HepG2 (cell line): ENCODE data around the gene LRIF1. TPM values are rescaled to one million over a fixed set of nuclear protein-coding genes. Genes with fewer than 3 reads are reported as not detected.

Experiments
- ATAC-seq: fragments of 200-7000 bp; cut with Tn5 transposase; 3 replicates; pipeline ENCODE4 v1.9.1; 2020; ENCODE audit warnings: mild to moderate bottlenecking, moderate library complexity
- BruUV-seq: library from RNA; stranded (reverse); fragments of 400-500 nt; replicated peaks from 2 replicates; lab custom pipeline; 2021; lab: Mats Ljungman, UMichigan
- CTCF ChIA-PET: fragments of 300-600 bp; formaldehyde crosslinking; extraction: SDS; loops from one replicate; lab custom pipeline; 2021; ENCODE audit warnings: low total read pairs, inconsistent platforms, low intra/inter-chr PET ratio; lab: Yijun Ruan, JAX
- POLR2A ChIA-PET: fragments of 350-600 bp; sonication (Branson Sonifier 250); formaldehyde crosslinking; loops from one replicate; lab custom pipeline; 2020; ENCODE audit warnings: antibody characterized with exemption, inconsistent platforms; lab: Yijun Ruan, JAX
- DNase-seq: peaks from one replicate; pipeline ENCODE4 v3.0.0-alpha.2; 2015; ENCODE audit warnings: low spot score
- FAIRE-seq: peaks from 3 replicates; lab custom pipeline; 2011; peaks lifted over from hg19 to GRCh38; lab: Jason Lieb, UNC
- H2AFZ ChIP-seq: one replicate; pipeline ENCODE4 v1.6.1; 2011; ENCODE audit warnings: low read length, inconsistent platforms
- H3K27ac ChIP-seq: fragments of 300-600 bp; 3 replicates; pipeline ENCODE4 v1.8.0; 2011; ENCODE audit warnings: mixed run types, mild to moderate bottlenecking, mixed read lengths, low read length, inconsistent platforms; ENCODE audit not compliant: insufficient read depth; ENCODE audit errors: extremely low read length
- H3K27me3 ChIP-seq, 2 experiments: fragments of 200-600 bp in 1 of 2; 2 replicates in 1 of 2; 3 replicates in 1 of 2; pipeline versions ENCODE4 v1.6.0 to v1.8.0; 2011; ENCODE audit warnings: low read length in 2 of 2, mild to moderate bottlenecking in 2 of 2, moderate library complexity in 2 of 2, inconsistent platforms in 1 of 2; ENCODE audit not compliant: insufficient read depth in 2 of 2, control insufficient read depth in 1 of 2
- H3K36me3 ChIP-seq, 2 experiments: fragments of 200-600 bp in 1 of 2; replicated peaks in 1 of 2; 2 replicates in 1 of 2; 3 replicates in 1 of 2; pipeline versions ENCODE4 v1.5.1 to v1.8.0; 2011; ENCODE audit warnings: low read length in 2 of 2, inconsistent platforms in 1 of 2; ENCODE audit not compliant: insufficient read depth in 2 of 2, control insufficient read depth in 1 of 2
- H3K4me1 ChIP-seq: 2 replicates; pipeline ENCODE4 v1.5.1; 2012; ENCODE audit warnings: low read length, inconsistent platforms; ENCODE audit not compliant: insufficient read depth
- H3K4me2 ChIP-seq: 2 replicates; pipeline ENCODE4 v1.6.0; 2011; ENCODE audit warnings: low read depth, low read length, inconsistent platforms
- H3K4me3 ChIP-seq, 3 experiments: fragments of 200-600 bp in 1 of 3; sonication (generic), shearing (Covaris generic) in 1 of 3; replicated peaks in 1 of 3; 2 replicates each; pipeline ENCODE4 v1.5.1; 2011 to 2016; ENCODE audit warnings: low read length in 3 of 3, inconsistent platforms in 2 of 3, low read depth in 2 of 3, mild to moderate bottlenecking in 2 of 3, control low read depth in 1 of 3, mixed read lengths in 1 of 3; ENCODE audit not compliant: insufficient read depth in 1 of 3
- H3K79me2 ChIP-seq: one replicate; pipeline ENCODE4 v1.6.1; 2011; ENCODE audit warnings: low read length, inconsistent platforms; ENCODE audit not compliant: insufficient read depth
- H3K9ac ChIP-seq: 2 replicates; pipeline ENCODE4 v1.6.0; 2011; ENCODE audit warnings: mild to moderate bottlenecking, low read depth, low read length, inconsistent platforms; ENCODE audit not compliant: insufficient read depth
- H3K9me3 ChIP-seq: 2 replicates; pipeline ENCODE4 v1.5.1; 2012; ENCODE audit warnings: mild to moderate bottlenecking, low read length
- H4K20me1 ChIP-seq: 2 replicates; pipeline ENCODE4 v1.6.0; 2011; ENCODE audit warnings: inconsistent platforms, mild to moderate bottlenecking, low read length, moderate library complexity; ENCODE audit not compliant: insufficient read depth
- ASH2L ChIP-seq: fragments of 300-600, 200-600 bp; sonication (generic); IDR thresholded peaks from 2 replicates; pipeline ENCODE4 v1.7.0; 2017; ENCODE audit warnings: low read depth, mild to moderate bottlenecking, moderate library complexity, mixed read lengths, low read length; ENCODE audit not compliant: insufficient read length
- GABPB1 ChIP-seq: IDR thresholded peaks from 2 replicates; pipeline ENCODE4 v1.6.1; 2016; ENCODE audit warnings: mild to moderate bottlenecking, missing genetic modification reagents, moderate library complexity, missing compliant biosample characterization
- JUND ChIP-seq: sonication (generic); formaldehyde crosslinking; IDR thresholded peaks from 2 replicates; pipeline ENCODE4 v1.8.0; 2022; ENCODE audit warnings: mild to moderate bottlenecking, missing genetic modification reagents
- KAT8 ChIP-seq: IDR thresholded peaks from 2 replicates; pipeline ENCODE4 v1.6.1; 2016; ENCODE audit warnings: missing genetic modification reagents, missing compliant biosample characterization
- MAZ ChIP-seq, 2 experiments: sonication (generic) in 1 of 2; formaldehyde crosslinking in 1 of 2; IDR thresholded peaks; 2 replicates each; pipeline versions ENCODE4 v1.5.0 to v1.6.1; 2012 to 2020; ENCODE audit warnings: low read depth in 2 of 2, mild to moderate bottlenecking in 2 of 2, borderline replicate concordance in 1 of 2, improper control_type of control experiment in 1 of 2, low read length in 1 of 2, missing genetic modification reagents in 1 of 2, moderate library complexity in 1 of 2
- MTF1 ChIP-seq: sonication (generic); formaldehyde crosslinking; IDR thresholded peaks from 2 replicates; pipeline ENCODE4 v1.5.0; 2020; ENCODE audit warnings: missing genetic modification reagents
- NFYB ChIP-seq: sonication (generic); formaldehyde crosslinking; IDR thresholded peaks from 2 replicates; pipeline ENCODE4 v1.4.0; 2020; ENCODE audit warnings: missing genetic modification reagents
- REL ChIP-seq: sonication (generic); formaldehyde crosslinking; conservative IDR thresholded peaks from 2 replicates; pipeline ENCODE4 v1.8.0; 2022; ENCODE audit warnings: mild to moderate bottlenecking, missing genetic modification reagents, moderate library complexity
- SYNCRIP ChIP-seq: fragments of 200-400 bp; formaldehyde crosslinking; IDR thresholded peaks from 2 replicates; pipeline ENCODE4 v1.6.1; 2018; ENCODE audit warnings: mild to moderate bottlenecking, low read depth, low read length; ENCODE audit not compliant: insufficient read depth
- TCF7L2 ChIP-seq: IDR thresholded peaks from 2 replicates; pipeline ENCODE4 v1.6.1; 2011; ENCODE audit warnings: mild to moderate bottlenecking, low read depth, low read length, moderate library complexity
- ZMYM2 ChIP-seq: sonication (generic); formaldehyde crosslinking; IDR thresholded peaks from 2 replicates; pipeline ENCODE4 v1.8.0; 2022; ENCODE audit warnings: mild to moderate bottlenecking, missing genetic modification reagents
- ZNF205 ChIP-seq: IDR thresholded peaks from 2 replicates; pipeline ENCODE4 v1.6.1; 2018; ENCODE audit warnings: missing biosample characterization, missing genetic modification reagents
- ZNF333 ChIP-seq: sonication (generic); formaldehyde crosslinking; IDR thresholded peaks from 2 replicates; pipeline ENCODE4 v1.4.0; 2020; ENCODE audit warnings: mild to moderate bottlenecking, missing genetic modification reagents, borderline replicate concordance
- ZNF460 ChIP-seq: sonication (generic); formaldehyde crosslinking; IDR thresholded peaks from 2 replicates; pipeline ENCODE4 v1.5.1; 2020; ENCODE audit warnings: missing genetic modification reagents, mild to moderate bottlenecking, borderline replicate concordance
- ZNF570 ChIP-seq: sonication (generic); formaldehyde crosslinking; IDR thresholded peaks from 2 replicates; pipeline ENCODE4 v1.4.0; 2020; ENCODE audit warnings: mild to moderate bottlenecking, missing genetic modification reagents, borderline replicate concordance
- ZNF629 ChIP-seq: sonication (generic); formaldehyde crosslinking; conservative IDR thresholded peaks from 2 replicates; pipeline ENCODE4 v1.5.0; 2020; ENCODE audit warnings: missing genetic modification reagents
- ZNF713 ChIP-seq: sonication (generic); formaldehyde crosslinking; IDR thresholded peaks from 2 replicates; pipeline ENCODE4 v1.4.0; 2020; ENCODE audit warnings: mild to moderate bottlenecking, missing genetic modification reagents
- ZNF749 ChIP-seq: sonication (generic); formaldehyde crosslinking; IDR thresholded peaks from 2 replicates; pipeline ENCODE4 v1.8.0; 2022; ENCODE audit warnings: mild to moderate bottlenecking, missing genetic modification reagents, moderate library complexity, borderline replicate concordance
- in situ Hi-C: cut with HindIII; loops from 2 replicates; pipeline ENCODE4 v1.10.0; 2017; ENCODE audit warnings: low pct_unique_long_range_greater_than_20kb; ENCODE audit not compliant: extremely low pct_ligation_motif_present
- intact Hi-C: fragments of 100-400 bp; cut with micrococcal nuclease; formaldehyde crosslinking; loops from one replicate; pipeline ENCODE4 v1.10.0; 2022; ENCODE audit not compliant: unreplicated experiment
- polyA plus RNA-seq, 8 experiments: library from polyadenylated mRNA; depleted of rRNA in 3 of 8; stranded (reverse) in 7 of 8; unstranded in 1 of 8; fragments of >200 nt; fragmentation: Illumina TruSeq in 4 of 8; extraction: Trizol in 4 of 8; gene quantifications; 2 replicates each; pipeline versions ENCODE4 v1.2.1 to v1.2.3, GENCODE V29; 2011 to 2016; ENCODE audit warnings: low read depth in 4 of 8, missing spikeins in 1 of 8, mixed read lengths in 1 of 8; ENCODE audit not compliant: insufficient read depth in 1 of 8
- total RNA-seq, 5 experiments: library from RNA; depleted of rRNA; stranded (reverse); fragments of >200 nt; fragmentation: Illumina TruSeq; extraction: Trizol; gene quantifications; 2 replicates each; pipeline ENCODE4 v1.2.3, GENCODE V29; 2016; ENCODE audit warnings: low read depth in 1 of 5
- TF ChIP-seq, protein P1 (sequence below): sonication (generic); formaldehyde crosslinking; IDR thresholded peaks from 2 replicates; pipeline ENCODE4 v1.4.0; 2020; ENCODE audit warnings: missing genetic modification reagents, low read depth, mild to moderate bottlenecking, borderline replicate concordance
- TF ChIP-seq, protein P2 (sequence below): sonication (generic); formaldehyde crosslinking; IDR thresholded peaks from 2 replicates; pipeline ENCODE4 v1.9.0; 2022; ENCODE audit warnings: low read depth, missing genetic modification reagents

The LRIF1 gene
- total and polyA plus RNA-seq, 2 of the 13 experiments (the other 11 are each of a cell fraction or from before 2014, with no cell fraction given), result 18.4 to 42.4 TPM

- in situ Hi-C loops, result no loop called here
- no peaks in the 10 kb centered on the region for H3K79me2 ChIP-seq
- no peaks in the 10 kb centered on the region for H3K36me3 ChIP-seq
- no peak for FAIRE-seq
- peaks cover 0 to 9% of the 10 kb centered on the region in 2 experiments; a peak in 1 of 5 replicates for H3K27me3 ChIP-seq
- no peak for DNase-seq
- no peaks in the 10 kb centered on the region for H3K9me3 ChIP-seq
- no peak for ATAC-seq
- no peak for TF ChIP-seq ZNF333
- no peak for TF ChIP-seq KAT8
- TF ChIP-seq SYNCRIP, result no peak
- TF ChIP-seq ZNF570 (CRISPR knock-in tag), result no peak
- no peak for TF ChIP-seq NFYB (CRISPR knock-in tag)
- TF ChIP-seq MAZ (IDR thresholded peaks at IDR 0.05; ENCODE audit: borderline replicate concordance, low read depth, low read length), result no peak
- no peak for TF ChIP-seq MAZ (CRISPR knock-in tag; IDR thresholded peaks at IDR 0.05; ENCODE audit: low read depth)
- TF ChIP-seq ASH2L, result no peak
- no peak for TF ChIP-seq GABPB1 (CRISPR knock-in tag)
- no peak for TF ChIP-seq REL (CRISPR knock-in tag)
- TF ChIP-seq, protein P1, sequence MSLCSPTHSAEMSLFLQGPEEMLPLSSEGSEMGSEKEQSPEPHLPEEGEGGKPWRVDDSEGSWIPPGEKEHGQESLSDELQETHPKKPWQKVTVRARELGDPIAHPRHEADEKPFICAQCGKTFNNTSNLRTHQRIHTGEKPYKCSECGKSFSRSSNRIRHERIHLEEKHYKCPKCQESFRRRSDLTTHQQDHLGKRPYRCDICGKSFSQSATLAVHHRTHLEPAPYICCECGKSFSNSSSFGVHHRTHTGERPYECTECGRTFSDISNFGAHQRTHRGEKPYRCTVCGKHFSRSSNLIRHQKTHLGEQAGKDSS (CRISPR knock-in tag), result no peak
- no peak for TF ChIP-seq JUND
- TF ChIP-seq ZNF629, result no peak
- no peak for TF ChIP-seq TCF7L2
- TF ChIP-seq ZNF205 (CRISPR knock-in tag), result no peak
- TF ChIP-seq ZNF749 (CRISPR knock-in tag), result no peak
- no peak for TF ChIP-seq ZNF460 (CRISPR knock-in tag)
- TF ChIP-seq ZNF713 (CRISPR knock-in tag), result no peak
- TF ChIP-seq, protein P2, sequence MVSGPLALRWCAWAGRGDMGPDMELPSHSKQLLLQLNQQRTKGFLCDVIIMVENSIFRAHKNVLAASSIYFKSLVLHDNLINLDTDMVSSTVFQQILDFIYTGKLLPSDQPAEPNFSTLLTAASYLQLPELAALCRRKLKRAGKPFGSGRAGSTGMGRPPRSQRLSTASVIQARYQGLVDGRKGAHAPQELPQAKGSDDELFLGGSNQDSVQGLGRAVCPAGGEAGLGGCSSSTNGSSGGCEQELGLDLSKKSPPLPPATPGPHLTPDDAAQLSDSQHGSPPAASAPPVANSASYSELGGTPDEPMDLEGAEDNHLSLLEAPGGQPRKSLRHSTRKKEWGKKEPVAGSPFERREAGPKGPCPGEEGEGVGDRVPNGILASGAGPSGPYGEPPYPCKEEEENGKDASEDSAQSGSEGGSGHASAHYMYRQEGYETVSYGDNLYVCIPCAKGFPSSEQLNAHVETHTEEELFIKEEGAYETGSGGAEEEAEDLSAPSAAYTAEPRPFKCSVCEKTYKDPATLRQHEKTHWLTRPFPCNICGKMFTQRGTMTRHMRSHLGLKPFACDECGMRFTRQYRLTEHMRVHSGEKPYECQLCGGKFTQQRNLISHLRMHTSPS, result no peak
- no peak for TF ChIP-seq MTF1
- no peak for TF ChIP-seq ZMYM2
- TF ChIP-seq, all 625 proteins: peak for 0
- no peak overlapping the region for H2AFZ ChIP-seq
- no peak overlapping the region for H3K9ac ChIP-seq
- intact Hi-C loops, result no loop called here
- H4K20me1 ChIP-seq, result no peaks in the 10 kb centered on the region
- CTCF ChIA-PET, result no interaction called here
- no peak overlapping the region for H3K27ac ChIP-seq
- no peak overlapping the region for H3K4me3 ChIP-seq
- H3K4me1 ChIP-seq, result no peaks in the 10 kb centered on the region
- no peak overlapping the region for H3K4me2 ChIP-seq
- no TSS peak for BruUV-seq
- POLR2A ChIA-PET, result no interaction called here
These were observed 22.7 kb upstream of the LRIF1 start for GRCh38 chr1:110986407-110986891.
